ENCODE data around the gene COG3.
A peak's percentile ranks its signal among the peaks of the same experiment; 100 is the strongest.

Gene COG3

GRCh38 chr13:45500492-45501174, 35.9 kb downstream of the COG3 start:
- peak; percentile 97 for DNase-seq (ENCODE audit: low read depth, low spot score)
- in situ Hi-C loops (cut with HindIII; ENCODE audit: low sequenced_read_pairs) = no loop called here

GRCh38 chr13:45501175-45501526, 36.4 kb downstream of the COG3 start:
- H3K4me3 ChIP-seq (ENCODE audit: low read depth, low read length) = no peak overlapping the region
- DNase-seq (ENCODE audit: low read depth, low spot score) = no peak
- in situ Hi-C loops (cut with HindIII; ENCODE audit: low sequenced_read_pairs) = no loop called here
- no peak for TF ChIP-seq CTCF (IDR thresholded peaks at IDR 0.05; ENCODE audit: low read depth, low read length)

More at GRCh38 chr13:45500492-45501174, 35.9 kb downstream of the COG3 start:
- no peak for TF ChIP-seq CTCF (IDR thresholded peaks at IDR 0.05; ENCODE audit: low read depth, low read length)
- no peak overlapping the region for H3K4me3 ChIP-seq (ENCODE audit: low read depth, low read length)

GRCh38 chr13:45503658-45504057, 38.9 kb downstream of the COG3 start:
- no peak for TF ChIP-seq CTCF (IDR thresholded peaks at IDR 0.05; ENCODE audit: low read depth, low read length)
- H3K4me3 ChIP-seq (ENCODE audit: low read depth, low read length) = no peak overlapping the region
- no peak for DNase-seq (ENCODE audit: low read depth, low spot score)
- in situ Hi-C loops (cut with HindIII; ENCODE audit: low sequenced_read_pairs) = no loop called here

GRCh38 chr13:45506811-45507210, 42.1 kb downstream of the COG3 start:
- in situ Hi-C loops (cut with HindIII; ENCODE audit: low sequenced_read_pairs) = no loop called here
- H3K4me3 ChIP-seq (ENCODE audit: low read depth, low read length) = no peak overlapping the region
- no peak for TF ChIP-seq CTCF (IDR thresholded peaks at IDR 0.05; ENCODE audit: low read depth, low read length)
- no peak for DNase-seq (ENCODE audit: low read depth, low spot score)

GRCh38 chr13:45508776-45509175, 44.0 kb downstream of the COG3 start:
- no peak for TF ChIP-seq CTCF (IDR thresholded peaks at IDR 0.05; ENCODE audit: low read depth, low read length)
- DNase-seq (ENCODE audit: low read depth, low spot score) = no peak
- no peak overlapping the region for H3K4me3 ChIP-seq (ENCODE audit: low read depth, low read length)
- in situ Hi-C loops (cut with HindIII; ENCODE audit: low sequenced_read_pairs) = no loop called here

- in situ Hi-C loops (cut with HindIII; ENCODE audit: low sequenced_read_pairs) = no loop called here
- H3K4me3 ChIP-seq (ENCODE audit: low read depth, low read length) = no peak overlapping the region
Observed at GRCh38 chr13:45510672-45511071, 45.9 kb downstream of the COG3 start.

More at GRCh38 chr13:45510672-45511071, 45.9 kb downstream of the COG3 start:
- no peak for TF ChIP-seq CTCF (IDR thresholded peaks at IDR 0.05; ENCODE audit: low read depth, low read length)
- DNase-seq (ENCODE audit: low read depth, low spot score) = no peak
